Measurements from ENCODE around the gene FAM170B.

Gene FAM170B

GRCh38 chr10:49152663-49153062 lies 18.8 kb upstream of the FAM170B start:
- no peak for ATAC-seq
- TF ChIP-seq ARNTL (CRISPR knock-in tag; IDR thresholded peaks at IDR 0.05; ENCODE audit: borderline replicate concordance, low read depth), result no peak
- TF ChIP-seq TOX (CRISPR knock-in tag; IDR thresholded peaks at IDR 0.05; ENCODE audit: borderline replicate concordance), result no peak
- TF ChIP-seq BACH2 (CRISPR knock-in tag; IDR thresholded peaks at IDR 0.05; ENCODE audit: borderline replicate concordance), result no peak
- TF ChIP-seq ZFP3 (CRISPR knock-in tag; IDR thresholded peaks at IDR 0.05), result no peak
- no peak for TF ChIP-seq ZNF70 (CRISPR knock-in tag; IDR thresholded peaks at IDR 0.05)
- no peak for TF ChIP-seq PPARA (CRISPR knock-in tag; IDR thresholded peaks at IDR 0.05; ENCODE audit: borderline replicate concordance)
- no peak for TF ChIP-seq GLIS3 (CRISPR knock-in tag; IDR thresholded peaks at IDR 0.05)

GRCh38 chr10:49152037-49152436 lies 18.2 kb upstream of the FAM170B start:
- no peak for ATAC-seq
- TF ChIP-seq ZC3H10 (CRISPR knock-in tag; IDR thresholded peaks at IDR 0.05) (no peak), SNAI2 (CRISPR knock-in tag; IDR thresholded peaks at IDR 0.05) (no peak), ISL1 (CRISPR knock-in tag; IDR thresholded peaks at IDR 0.05) (no peak), ZFP3 (CRISPR knock-in tag; IDR thresholded peaks at IDR 0.05) (no peak), ESRRG (CRISPR knock-in tag; IDR thresholded peaks at IDR 0.05) (no peak), GLIS3 (CRISPR knock-in tag; IDR thresholded peaks at IDR 0.05) (no peak), TSHZ2 (CRISPR knock-in tag; IDR thresholded peaks at IDR 0.05) (no peak)

GRCh38 chr10:49151481-49151880 lies 17.7 kb upstream of the FAM170B start:
- no peak for ATAC-seq
- TF ChIP-seq ZNF70 (CRISPR knock-in tag; IDR thresholded peaks at IDR 0.05) (no peak), TOX (CRISPR knock-in tag; IDR thresholded peaks at IDR 0.05; ENCODE audit: borderline replicate concordance) (no peak), ZNF8 (CRISPR knock-in tag; IDR thresholded peaks at IDR 0.05) (no peak), ZNF565 (CRISPR knock-in tag; conservative IDR thresholded peaks at IDR 0.05; ENCODE audit: low read depth) (no peak), CSDC2 (CRISPR knock-in tag; IDR thresholded peaks at IDR 0.05) (no peak), CREB5 (CRISPR knock-in tag; IDR thresholded peaks at IDR 0.05; ENCODE audit: low read depth) (no peak), RARB (CRISPR knock-in tag; IDR thresholded peaks at IDR 0.05) (no peak), PPARA (CRISPR knock-in tag; IDR thresholded peaks at IDR 0.05; ENCODE audit: borderline replicate concordance) (no peak), ZC3H10 (CRISPR knock-in tag; IDR thresholded peaks at IDR 0.05) (no peak), CSRNP3 (CRISPR knock-in tag; IDR thresholded peaks at IDR 0.05) (no peak), ESRRG (CRISPR knock-in tag; IDR thresholded peaks at IDR 0.05) (no peak), GLIS3 (CRISPR knock-in tag; IDR thresholded peaks at IDR 0.05) (no peak)

- no peak for TF ChIP-seq CREB5 (CRISPR knock-in tag; IDR thresholded peaks at IDR 0.05; ENCODE audit: low read depth)
- TF ChIP-seq TCF4 (CRISPR knock-in tag; IDR thresholded peaks at IDR 0.05; ENCODE audit: borderline replicate concordance), result peak; percentile 95
- peak; percentile 31; the same call in 1 of the 3 replicates for ATAC-seq
These were observed 17.2 kb upstream of the FAM170B start for GRCh38 chr10:49151025-49151445.

- no peak for ATAC-seq
- TF ChIP-seq TSHZ2 (CRISPR knock-in tag; IDR thresholded peaks at IDR 0.05) (no peak), SNAI2 (CRISPR knock-in tag; IDR thresholded peaks at IDR 0.05) (no peak), GLIS3 (CRISPR knock-in tag; IDR thresholded peaks at IDR 0.05) (no peak), TCF4 (CRISPR knock-in tag; IDR thresholded peaks at IDR 0.05; ENCODE audit: borderline replicate concordance) (no peak), PPARA (CRISPR knock-in tag; IDR thresholded peaks at IDR 0.05; ENCODE audit: borderline replicate concordance) (no peak), POU6F1 (CRISPR knock-in tag; IDR thresholded peaks at IDR 0.05; ENCODE audit: borderline replicate concordance, low read depth) (no peak), CREB5 (CRISPR knock-in tag; IDR thresholded peaks at IDR 0.05; ENCODE audit: low read depth) (no peak), OSR1 (CRISPR knock-in tag; IDR thresholded peaks at IDR 0.05) (no peak), CSDC2 (CRISPR knock-in tag; IDR thresholded peaks at IDR 0.05) (no peak), ISL1 (CRISPR knock-in tag; IDR thresholded peaks at IDR 0.05) (no peak), ZC3H10 (CRISPR knock-in tag; IDR thresholded peaks at IDR 0.05) (no peak)
These were observed 16.6 kb upstream of the FAM170B start for GRCh38 chr10:49150426-49150825.

Data from SK-N-SH treated with all-trans-retinoic acid at 6 μM for 48 hours (cell line).